ENCODE results near the gene MAGEB5.
"Not testable (repeated sequence)": the region's sequence is repeated elsewhere in the genome, so short reads cannot be mapped to it uniquely, and the experiment has no call there.

The MAGEB5 gene, protein sequence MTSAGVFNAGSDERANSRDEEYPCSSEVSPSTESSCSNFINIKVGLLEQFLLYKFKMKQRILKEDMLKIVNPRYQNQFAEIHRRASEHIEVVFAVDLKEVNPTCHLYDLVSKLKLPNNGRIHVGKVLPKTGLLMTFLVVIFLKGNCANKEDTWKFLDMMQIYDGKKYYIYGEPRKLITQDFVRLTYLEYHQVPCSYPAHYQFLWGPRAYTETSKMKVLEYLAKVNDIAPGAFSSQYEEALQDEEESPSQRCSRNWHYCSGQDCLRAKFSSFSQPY

DNA sequence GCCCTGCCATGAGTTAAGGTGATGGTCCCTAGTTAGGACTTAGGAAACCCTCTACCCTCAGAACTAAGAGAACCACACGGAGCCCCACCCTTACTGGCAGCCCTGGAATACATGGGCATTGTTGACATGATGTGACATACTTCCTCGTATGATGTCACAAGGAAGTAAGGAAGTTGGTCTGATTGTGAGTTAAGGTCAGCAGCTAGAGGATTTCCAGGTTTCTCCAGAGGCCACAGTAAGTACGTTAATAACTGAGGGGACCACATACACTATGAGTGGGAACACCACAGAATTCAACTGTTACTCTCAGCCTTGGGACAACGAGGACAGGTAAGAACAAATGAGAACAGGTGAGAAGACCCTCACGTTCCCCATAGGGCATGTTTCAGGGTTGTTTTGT, at the start of gene MAGEB5:
TSS of gene MAGEB5 (plus strand) at position 301 of the 400 bp plus-strand sequence. CDS start 1,133 bp downstream, outside the sequence.
- no peak for DNase-seq

DNA sequence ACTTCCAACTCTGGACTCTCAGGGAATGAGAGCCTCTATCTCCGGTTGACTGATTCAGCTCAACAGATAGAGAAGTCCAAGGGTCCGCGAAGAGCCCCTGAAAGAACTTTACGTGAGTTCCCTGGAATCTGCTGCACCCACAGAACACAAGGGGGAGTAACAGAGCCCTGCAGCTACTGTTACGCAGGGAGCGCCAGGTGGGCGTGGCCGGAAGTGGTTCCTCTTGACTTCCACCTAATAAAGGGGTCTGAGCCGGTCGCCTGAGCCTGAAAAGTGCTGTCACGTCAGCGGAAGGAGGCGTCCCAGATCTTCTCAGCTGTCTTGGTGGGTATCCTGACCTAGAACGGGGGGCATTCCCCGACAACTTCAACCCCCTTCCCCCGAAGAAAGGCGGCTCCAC, 23.8 kb upstream of the MAGEB5 start, which contains the start of gene MAGEB6:
TSS of gene MAGEB6 (plus strand) at position 237 of the 400 bp plus-strand sequence. CDS start 1,407 bp downstream, outside the sequence.
- no peak for DNase-seq

DNA sequence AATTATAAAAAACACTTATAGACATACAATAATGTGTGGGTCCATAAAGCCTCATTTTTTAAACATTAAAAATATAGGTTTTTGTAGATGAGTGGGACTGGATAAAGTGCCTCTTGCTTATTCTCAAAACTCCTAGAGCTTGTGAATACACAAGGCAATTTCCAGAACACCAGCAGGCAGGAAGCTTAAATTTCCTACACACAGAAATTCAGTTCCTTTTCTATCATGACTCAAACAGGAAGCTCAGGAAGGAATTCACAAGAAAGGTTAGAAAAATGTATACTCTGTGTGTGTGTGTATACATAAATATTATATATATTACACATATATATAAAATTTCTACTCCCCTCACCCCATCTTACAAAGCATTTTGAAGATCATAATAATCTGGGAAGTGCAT, 12.4 kb upstream of the MAGEB5 start:
- DNase-seq = no peak

DNA sequence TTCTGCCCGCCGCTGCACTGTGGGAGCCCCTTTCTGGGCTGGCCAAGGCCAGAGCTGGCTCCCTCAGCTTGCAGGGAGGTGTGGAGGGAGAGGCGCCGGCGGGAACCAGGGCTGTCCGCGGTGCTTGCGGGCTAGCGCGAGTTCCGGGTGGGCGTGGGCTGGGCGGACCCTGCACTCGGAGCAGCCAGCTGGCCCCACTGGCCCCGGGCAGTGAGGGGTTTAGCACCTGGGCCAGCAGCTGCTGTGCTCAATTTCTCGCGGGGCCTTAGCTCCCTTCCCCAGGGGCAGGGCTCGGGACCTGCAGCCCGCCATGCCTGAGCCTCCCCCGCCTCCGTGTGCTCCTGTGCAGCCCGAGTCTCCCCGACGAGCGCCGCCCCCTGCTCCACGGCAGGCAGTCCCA, 11.3 kb upstream of the MAGEB5 start:
- DNase-seq = not testable (repeated sequence)

DNA sequence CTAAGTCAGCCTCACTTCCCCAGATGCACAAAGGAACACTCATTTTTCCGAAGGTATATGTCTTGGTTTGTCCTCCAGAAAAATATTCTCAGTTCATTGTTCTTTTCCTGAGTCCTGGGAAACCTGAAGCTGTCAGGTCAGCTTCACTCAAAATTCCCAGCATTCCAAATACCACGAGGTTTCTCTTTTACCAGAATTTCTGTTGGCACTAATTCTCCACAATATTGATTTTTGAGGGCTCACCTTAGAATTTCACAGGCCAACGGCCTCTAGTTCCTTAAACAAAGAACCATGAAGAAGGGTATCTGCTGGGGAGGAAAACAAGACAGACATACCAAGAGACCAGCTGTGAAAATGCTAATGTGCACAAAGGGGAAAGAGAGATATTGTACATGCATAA, 8.0 kb upstream of the MAGEB5 start:
- no peak for DNase-seq

DNA sequence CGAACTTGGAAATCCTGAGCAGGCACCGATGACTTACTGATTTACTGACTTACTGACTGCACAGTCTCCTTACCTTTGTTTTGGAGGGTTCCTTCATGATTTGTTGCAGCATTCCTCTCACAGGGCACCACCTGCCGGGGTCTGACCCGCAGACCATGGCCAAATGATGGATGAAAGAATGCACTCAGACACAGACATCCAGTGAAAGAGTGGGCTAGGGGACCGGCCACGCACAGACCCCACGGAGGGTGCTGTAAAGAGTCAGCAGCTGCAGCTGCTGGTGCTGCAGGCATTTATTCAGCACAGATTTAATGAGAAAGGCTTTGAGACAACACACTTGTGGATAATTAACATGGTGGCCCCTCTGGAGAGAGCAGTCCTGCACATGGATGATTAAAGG, 3.4 kb downstream of the MAGEB5 start:
- DNase-seq = no peak

DNA sequence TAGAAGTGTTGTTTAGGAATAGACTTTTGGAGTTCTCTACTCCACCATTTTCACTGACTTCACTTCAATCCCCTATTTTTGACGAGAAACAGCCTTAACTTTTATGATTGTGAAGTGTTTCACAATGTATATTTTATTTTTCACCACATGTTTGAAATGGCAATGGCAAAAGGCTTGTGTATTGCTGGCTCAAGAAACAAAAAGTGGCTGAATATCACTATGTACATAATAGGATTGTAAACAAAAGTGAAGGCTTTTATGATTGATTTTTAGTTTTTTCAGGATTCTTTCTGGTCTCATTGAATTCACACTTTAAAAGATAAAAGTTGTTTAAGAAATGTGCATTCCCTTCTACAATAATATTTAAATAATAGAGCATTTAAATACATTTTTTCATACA, 18.2 kb downstream of the MAGEB5 start:
- no peak for DNase-seq

DNA sequence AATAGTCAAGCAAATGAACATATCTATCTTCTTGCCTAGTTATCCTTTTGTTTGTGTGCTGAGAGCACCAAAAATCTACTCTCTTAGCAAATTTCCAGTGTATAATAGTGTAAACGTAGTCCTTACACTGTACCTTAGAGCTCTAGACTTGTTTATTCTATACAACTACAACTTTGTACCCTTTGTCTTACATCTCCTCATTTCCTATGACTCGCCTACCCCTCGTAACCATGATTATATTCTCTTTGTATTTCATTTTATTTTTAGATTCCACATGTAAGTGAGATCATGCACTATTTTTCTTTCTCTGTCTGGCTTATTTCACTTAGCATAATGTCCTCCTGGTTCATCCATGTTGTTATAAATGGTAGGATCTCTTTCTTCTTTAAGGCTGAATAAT, 37.6 kb downstream of the MAGEB5 start:
- DNase-seq = no peak

DNA sequence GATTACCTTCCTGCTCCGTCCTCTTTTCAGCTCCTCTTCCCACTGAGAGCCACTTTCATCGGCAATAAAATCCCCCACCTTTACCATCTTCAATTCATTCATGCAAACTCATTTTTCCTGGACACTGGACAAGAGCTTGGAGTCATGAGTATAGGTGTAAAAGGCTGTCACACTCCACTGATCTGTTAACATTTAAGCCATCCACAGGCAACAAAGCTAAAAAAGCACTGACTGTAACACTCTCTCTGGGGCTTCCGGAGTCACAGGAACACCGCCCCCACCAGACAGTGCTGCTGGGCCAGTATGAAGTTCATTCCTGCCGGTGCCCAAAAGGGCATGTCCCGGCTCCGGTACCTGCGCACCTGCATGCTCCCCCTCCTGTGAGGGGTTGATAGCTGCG, 38.5 kb downstream of the MAGEB5 start:
- no peak for DNase-seq

DNA sequence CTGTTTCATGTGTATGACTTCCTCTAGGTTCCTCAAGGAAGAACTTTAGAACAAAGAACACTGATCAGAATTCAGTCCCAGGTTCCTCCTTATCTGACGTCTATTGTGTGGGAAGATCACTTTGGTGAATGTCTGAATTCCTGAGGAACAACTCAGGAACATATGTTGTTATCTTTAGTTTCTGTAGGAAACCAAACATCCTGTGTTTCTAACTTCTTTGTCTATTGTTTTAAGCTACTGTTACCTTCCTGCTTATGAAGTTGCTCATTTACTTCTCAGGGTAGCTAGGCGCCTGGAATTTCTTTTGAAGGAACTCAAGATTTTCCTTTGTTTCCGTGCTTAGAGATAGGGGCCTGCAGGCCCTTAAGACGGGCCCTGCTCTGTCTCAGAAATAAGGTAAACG, 46.2 kb downstream of the MAGEB5 start:
- no peak for DNase-seq
